HepG2 (cell line): Measurements from ENCODE around the gene FAT1. TPM values are rescaled to one million over a fixed set of nuclear protein-coding genes. Genes with fewer than 3 reads are reported as not detected.

Experiments
- CBX1 ChIP-seq: IDR thresholded peaks from one replicate; pipeline ENCODE4 v1.6.1; 2016; ENCODE audit warnings: antibody characterized with exemption, low read depth
- CEBPG ChIP-seq: IDR thresholded peaks from 2 replicates; pipeline ENCODE4 v1.6.1; 2016
- FOSL2 ChIP-seq: sonication (generic); formaldehyde crosslinking; IDR thresholded peaks from 2 replicates; pipeline ENCODE4 v1.4.0; 2020; ENCODE audit warnings: missing genetic modification reagents
- FOXM1 ChIP-seq: sonication (generic); formaldehyde crosslinking; IDR thresholded peaks from 2 replicates; pipeline ENCODE4 v1.5.0; 2020; ENCODE audit warnings: missing genetic modification reagents
- MAFF ChIP-seq: IDR thresholded peaks from 2 replicates; pipeline ENCODE4 v1.6.1; 2011; ENCODE audit warnings: low read depth, low read length, improper control_type of control experiment
- MYC ChIP-seq: sonication (generic); formaldehyde crosslinking; IDR thresholded peaks from 2 replicates; pipeline ENCODE4 v1.9.0; 2021; ENCODE audit warnings: missing genetic modification reagents, borderline replicate concordance
- NCOA2 ChIP-seq: sonication (generic); formaldehyde crosslinking; IDR thresholded peaks from 2 replicates; pipeline ENCODE4 v1.8.0; 2022; ENCODE audit warnings: inconsistent platforms
- NFKBIZ ChIP-seq: IDR thresholded peaks from 2 replicates; pipeline ENCODE4 v1.6.1; 2018; ENCODE audit warnings: missing genetic modification reagents, missing compliant biosample characterization
- ONECUT2 ChIP-seq: sonication (generic); formaldehyde crosslinking; IDR thresholded peaks from 2 replicates; pipeline ENCODE4 v1.4.0; 2020; ENCODE audit warnings: missing genetic modification reagents
- PAWR ChIP-seq: sonication (generic); formaldehyde crosslinking; IDR thresholded peaks from 2 replicates; pipeline ENCODE4 v1.4.0; 2020; ENCODE audit warnings: missing genetic modification reagents, mild to moderate bottlenecking, borderline replicate concordance
- RAD21 ChIP-seq: fragments of 450-650 bp; formaldehyde crosslinking; IDR thresholded peaks from 2 replicates; pipeline ENCODE4 v1.5.0; 2020; ENCODE audit warnings: mild to moderate bottlenecking
- SALL1 ChIP-seq: sonication (generic); formaldehyde crosslinking; IDR thresholded peaks from 2 replicates; pipeline ENCODE4 v1.8.0; 2022; ENCODE audit warnings: mild to moderate bottlenecking, missing genetic modification reagents
- TARDBP ChIP-seq: sonication (generic); formaldehyde crosslinking; IDR thresholded peaks from 2 replicates; pipeline ENCODE4 v1.8.0; 2022; ENCODE audit warnings: mild to moderate bottlenecking, missing genetic modification reagents
- ZNF264 ChIP-seq: sonication (generic); formaldehyde crosslinking; IDR thresholded peaks from 2 replicates; pipeline ENCODE4 v1.4.0; 2020; ENCODE audit warnings: missing genetic modification reagents
- ZNF530 ChIP-seq: sonication (generic); formaldehyde crosslinking; IDR thresholded peaks from 2 replicates; pipeline ENCODE4 v1.5.0; 2020; ENCODE audit warnings: low read depth, mild to moderate bottlenecking, missing genetic modification reagents
- ZNF644 ChIP-seq: IDR thresholded peaks from 2 replicates; pipeline ENCODE4 v1.6.1; 2016; ENCODE audit warnings: low read depth
- ZNF747 ChIP-seq: sonication (generic); formaldehyde crosslinking; IDR thresholded peaks from 2 replicates; pipeline ENCODE4 v1.8.1; 2023; ENCODE audit warnings: missing genetic modification reagents, mild to moderate bottlenecking, borderline replicate concordance
- ZNF766 ChIP-seq: sonication (generic); formaldehyde crosslinking; IDR thresholded peaks from 2 replicates; pipeline ENCODE4 v1.5.0; 2020; ENCODE audit warnings: missing genetic modification reagents, borderline replicate concordance
- ZSCAN25 ChIP-seq: sonication (generic); formaldehyde crosslinking; IDR thresholded peaks from 2 replicates; pipeline ENCODE4 v1.8.0; 2022; ENCODE audit warnings: mild to moderate bottlenecking, missing genetic modification reagents
- ZSCAN9 ChIP-seq: IDR thresholded peaks from 2 replicates; pipeline ENCODE4 v1.6.1; 2016; ENCODE audit warnings: borderline replicate concordance
- polyA plus RNA-seq, 8 experiments: library from polyadenylated mRNA; depleted of rRNA in 3 of 8; stranded (reverse) in 7 of 8; unstranded in 1 of 8; fragments of >200 nt; fragmentation: Illumina TruSeq in 4 of 8; extraction: Trizol in 4 of 8; gene quantifications; 2 replicates each; pipeline versions ENCODE4 v1.2.1 to v1.2.3, GENCODE V29; 2011 to 2016; ENCODE audit warnings: low read depth in 4 of 8, missing spikeins in 1 of 8, mixed read lengths in 1 of 8; ENCODE audit not compliant: insufficient read depth in 1 of 8
- total RNA-seq, 5 experiments: library from RNA; depleted of rRNA; stranded (reverse); fragments of >200 nt; fragmentation: Illumina TruSeq; extraction: Trizol; gene quantifications; 2 replicates each; pipeline ENCODE4 v1.2.3, GENCODE V29; 2016; ENCODE audit warnings: low read depth in 1 of 5
- TF ChIP-seq, protein P1 (sequence below): sonication (generic); formaldehyde crosslinking; IDR thresholded peaks from 2 replicates; pipeline ENCODE4 v1.9.0; 2021; ENCODE audit warnings: missing genetic modification reagents, borderline replicate concordance
- TF ChIP-seq, protein P2 (sequence below): sonication (generic); formaldehyde crosslinking; IDR thresholded peaks from 2 replicates; pipeline ENCODE4 v1.9.0; 2021; ENCODE audit warnings: mild to moderate bottlenecking, missing genetic modification reagents
- TF ChIP-seq, protein P3 (sequence below): sonication (generic); formaldehyde crosslinking; IDR thresholded peaks from 2 replicates; pipeline ENCODE4 v1.5.1; 2020; ENCODE audit warnings: missing genetic modification reagents, mild to moderate bottlenecking, borderline replicate concordance

FAT1 gene
- total and polyA plus RNA-seq, 2 of the 13 experiments (the other 11 are each of a cell fraction or from before 2014, with no cell fraction given): 185 to 216 TPM

- TF ChIP-seq NCOA2 (CRISPR knock-in tag) (peak; percentile 50; the same call in 1 of the 2 replicates), ZSCAN9 (CRISPR knock-in tag) (no peak; the same call in 1 of the 2 replicates), FOSL2 (CRISPR knock-in tag) (peak; percentile 83), ZNF264 (CRISPR knock-in tag) (no peak), FOXM1 (CRISPR knock-in tag) (no peak), ZNF530 (no peak), CBX1 (no peak), PAWR (no peak), TARDBP (peak; percentile 23; the same call in 1 of the 2 replicates), ZNF747 (CRISPR knock-in tag) (peak; percentile 98; the same call in 1 of the 2 replicates), ZSCAN25 (peak; percentile 28; the same call in 1 of the 2 replicates), MYC (CRISPR knock-in tag) (no peak; the same call in 1 of the 2 replicates), SALL1 (CRISPR knock-in tag) (peak; percentile 94), ONECUT2 (CRISPR knock-in tag) (no peak), ZNF766 (CRISPR knock-in tag) (0 out of 2 replicates have a peak, but pooled peaks have one; percentile 15), NFKBIZ (CRISPR knock-in tag) (no peak; the same call in 1 of the 2 replicates), RAD21 (CRISPR knock-in tag) (peak; percentile 71), MAFF (no peak), CEBPG (peak; percentile 71), ZNF644 (CRISPR knock-in tag) (no peak)
- TF ChIP-seq, protein P1, sequence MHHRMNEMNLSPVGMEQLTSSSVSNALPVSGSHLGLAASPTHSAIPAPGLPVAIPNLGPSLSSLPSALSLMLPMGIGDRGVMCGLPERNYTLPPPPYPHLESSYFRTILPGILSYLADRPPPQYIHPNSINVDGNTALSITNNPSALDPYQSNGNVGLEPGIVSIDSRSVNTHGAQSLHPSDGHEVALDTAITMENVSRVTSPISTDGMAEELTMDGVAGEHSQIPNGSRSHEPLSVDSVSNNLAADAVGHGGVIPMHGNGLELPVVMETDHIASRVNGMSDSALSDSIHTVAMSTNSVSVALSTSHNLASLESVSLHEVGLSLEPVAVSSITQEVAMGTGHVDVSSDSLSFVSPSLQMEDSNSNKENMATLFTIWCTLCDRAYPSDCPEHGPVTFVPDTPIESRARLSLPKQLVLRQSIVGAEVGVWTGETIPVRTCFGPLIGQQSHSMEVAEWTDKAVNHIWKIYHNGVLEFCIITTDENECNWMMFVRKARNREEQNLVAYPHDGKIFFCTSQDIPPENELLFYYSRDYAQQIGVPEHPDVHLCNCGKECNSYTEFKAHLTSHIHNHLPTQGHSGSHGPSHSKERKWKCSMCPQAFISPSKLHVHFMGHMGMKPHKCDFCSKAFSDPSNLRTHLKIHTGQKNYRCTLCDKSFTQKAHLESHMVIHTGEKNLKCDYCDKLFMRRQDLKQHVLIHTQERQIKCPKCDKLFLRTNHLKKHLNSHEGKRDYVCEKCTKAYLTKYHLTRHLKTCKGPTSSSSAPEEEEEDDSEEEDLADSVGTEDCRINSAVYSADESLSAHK (CRISPR knock-in tag): no peak
- TF ChIP-seq, protein P2, sequence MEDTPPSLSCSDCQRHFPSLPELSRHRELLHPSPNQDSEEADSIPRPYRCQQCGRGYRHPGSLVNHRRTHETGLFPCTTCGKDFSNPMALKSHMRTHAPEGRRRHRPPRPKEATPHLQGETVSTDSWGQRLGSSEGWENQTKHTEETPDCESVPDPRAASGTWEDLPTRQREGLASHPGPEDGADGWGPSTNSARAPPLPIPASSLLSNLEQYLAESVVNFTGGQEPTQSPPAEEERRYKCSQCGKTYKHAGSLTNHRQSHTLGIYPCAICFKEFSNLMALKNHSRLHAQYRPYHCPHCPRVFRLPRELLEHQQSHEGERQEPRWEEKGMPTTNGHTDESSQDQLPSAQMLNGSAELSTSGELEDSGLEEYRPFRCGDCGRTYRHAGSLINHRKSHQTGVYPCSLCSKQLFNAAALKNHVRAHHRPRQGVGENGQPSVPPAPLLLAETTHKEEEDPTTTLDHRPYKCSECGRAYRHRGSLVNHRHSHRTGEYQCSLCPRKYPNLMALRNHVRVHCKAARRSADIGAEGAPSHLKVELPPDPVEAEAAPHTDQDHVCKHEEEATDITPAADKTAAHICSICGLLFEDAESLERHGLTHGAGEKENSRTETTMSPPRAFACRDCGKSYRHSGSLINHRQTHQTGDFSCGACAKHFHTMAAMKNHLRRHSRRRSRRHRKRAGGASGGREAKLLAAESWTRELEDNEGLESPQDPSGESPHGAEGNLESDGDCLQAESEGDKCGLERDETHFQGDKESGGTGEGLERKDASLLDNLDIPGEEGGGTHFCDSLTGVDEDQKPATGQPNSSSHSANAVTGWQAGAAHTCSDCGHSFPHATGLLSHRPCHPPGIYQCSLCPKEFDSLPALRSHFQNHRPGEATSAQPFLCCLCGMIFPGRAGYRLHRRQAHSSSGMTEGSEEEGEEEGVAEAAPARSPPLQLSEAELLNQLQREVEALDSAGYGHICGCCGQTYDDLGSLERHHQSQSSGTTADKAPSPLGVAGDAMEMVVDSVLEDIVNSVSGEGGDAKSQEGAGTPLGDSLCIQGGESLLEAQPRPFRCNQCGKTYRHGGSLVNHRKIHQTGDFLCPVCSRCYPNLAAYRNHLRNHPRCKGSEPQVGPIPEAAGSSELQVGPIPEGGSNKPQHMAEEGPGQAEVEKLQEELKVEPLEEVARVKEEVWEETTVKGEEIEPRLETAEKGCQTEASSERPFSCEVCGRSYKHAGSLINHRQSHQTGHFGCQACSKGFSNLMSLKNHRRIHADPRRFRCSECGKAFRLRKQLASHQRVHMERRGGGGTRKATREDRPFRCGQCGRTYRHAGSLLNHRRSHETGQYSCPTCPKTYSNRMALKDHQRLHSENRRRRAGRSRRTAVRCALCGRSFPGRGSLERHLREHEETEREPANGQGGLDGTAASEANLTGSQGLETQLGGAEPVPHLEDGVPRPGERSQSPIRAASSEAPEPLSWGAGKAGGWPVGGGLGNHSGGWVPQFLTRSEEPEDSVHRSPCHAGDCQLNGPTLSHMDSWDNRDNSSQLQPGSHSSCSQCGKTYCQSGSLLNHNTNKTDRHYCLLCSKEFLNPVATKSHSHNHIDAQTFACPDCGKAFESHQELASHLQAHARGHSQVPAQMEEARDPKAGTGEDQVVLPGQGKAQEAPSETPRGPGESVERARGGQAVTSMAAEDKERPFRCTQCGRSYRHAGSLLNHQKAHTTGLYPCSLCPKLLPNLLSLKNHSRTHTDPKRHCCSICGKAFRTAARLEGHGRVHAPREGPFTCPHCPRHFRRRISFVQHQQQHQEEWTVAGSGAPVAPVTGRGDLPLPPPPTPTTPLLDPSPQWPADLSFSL (CRISPR knock-in tag): no peak
- TF ChIP-seq, protein P3, sequence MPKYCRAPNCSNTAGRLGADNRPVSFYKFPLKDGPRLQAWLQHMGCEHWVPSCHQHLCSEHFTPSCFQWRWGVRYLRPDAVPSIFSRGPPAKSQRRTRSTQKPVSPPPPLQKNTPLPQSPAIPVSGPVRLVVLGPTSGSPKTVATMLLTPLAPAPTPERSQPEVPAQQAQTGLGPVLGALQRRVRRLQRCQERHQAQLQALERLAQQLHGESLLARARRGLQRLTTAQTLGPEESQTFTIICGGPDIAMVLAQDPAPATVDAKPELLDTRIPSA: no peak; the same call in 1 of the 2 replicates
Observed at GRCh38 chr4:186726426-186727168, 2.9 kb upstream of the FAT1 start (continued).
